Heart left ventricle (tissue), 16 donors: ENCODE data around the gene ASB10. TPM values are rescaled to one million over a fixed set of nuclear protein-coding genes. Genes with fewer than 3 reads are reported as not detected.

Source experiments
- ATAC-seq, 4 donors: fragments of 200-7000 bp; cut with Tn5 transposase; one replicate each; pipeline ENCODE4 v1.9.1; 2020 to 2022; ENCODE audit warnings: moderate library complexity in 4 of 4, mild to moderate bottlenecking in 3 of 4, moderate number of reproducible peaks in 1 of 4
- DNase-seq, 5 donors: peaks; one replicate each; pipeline ENCODE4 v3.0.0-alpha.2; 2020
- H3K27ac ChIP-seq, 12 donors: fragments of 200-600 bp; sonication (generic) in 4 of 12; one replicate each; pipeline versions ENCODE4 v1.5.0 to v1.8.0; 2016 to 2022; ENCODE audit warnings: mild to moderate bottlenecking in 2 of 12
- H3K27me3 ChIP-seq, 9 donors: fragments of 200-600 bp; sonication (generic) in 2 of 9; one replicate each; pipeline versions ENCODE4 v1.5.1 to v1.8.0; 2016 to 2022; ENCODE audit warnings: mild to moderate bottlenecking in 3 of 9
- H3K36me3 ChIP-seq, 9 donors: fragments of 200-600 bp; sonication (generic) in 2 of 9; one replicate each; pipeline versions ENCODE4 v1.5.0 to v1.8.0; 2018 to 2022; ENCODE audit warnings: mild to moderate bottlenecking in 2 of 9
- H3K4me1 ChIP-seq, 12 donors: fragments of 200-600 bp; sonication (generic) in 4 of 12; one replicate each; pipeline versions ENCODE4 v1.5.0 to v1.8.0; 2016 to 2022; ENCODE audit warnings: mild to moderate bottlenecking in 3 of 12
- H3K4me3 ChIP-seq, 12 donors: fragments of 200-600 bp; sonication (generic) in 4 of 12; one replicate each; pipeline versions ENCODE4 v1.5.0 to v1.8.0; 2017 to 2022; ENCODE audit warnings: mild to moderate bottlenecking in 9 of 12, moderate library complexity in 4 of 12
- H3K9me3 ChIP-seq, 12 donors: fragments of 200-600 bp; sonication (generic) in 4 of 12; one replicate each; pipeline versions ENCODE4 v1.5.0 to v1.8.0; 2016 to 2022; ENCODE audit warnings: mild to moderate bottlenecking in 1 of 12
- CTCF ChIP-seq, 12 donors: fragments of 200-600 bp; sonication (generic) in 4 of 12; IDR thresholded peaks; one replicate each; pipeline versions ENCODE4 v1.5.0 to v1.8.0; 2018 to 2022; ENCODE audit warnings: antibody characterized with exemption in 12 of 12, mild to moderate bottlenecking in 5 of 12
- POLR2A ChIP-seq, 2 donors: fragments of 450-650 bp; IDR thresholded peaks; one replicate each; pipeline ENCODE4 v1.6.1; 2017; ENCODE audit warnings: antibody characterized with exemption in 2 of 2, mild to moderate bottlenecking in 2 of 2, moderate library complexity in 2 of 2
- WGBS, 4 donors: extraction: QIAGEN DNeasy Blood & Tissue Kit in 2 of 4; methylation state at CpG; one replicate each; pipeline versions ENCODE4 v1.1.5 to v1.1.7; 2013 to 2018; 5-methylcytosine and 5-hydroxymethylcytosine counted together
- intact Hi-C, 10 donors: fragments of 100-400 bp; cut with DNase I; formaldehyde crosslinking; loops; one replicate each; pipeline versions ENCODE4 v1.11.1 to v1.14.2; 2022
- polyA plus RNA-seq, 2 donors: library from polyadenylated mRNA; stranded (reverse); fragments of 200-250 nt; gene quantifications; one replicate each; pipeline ENCODE4 v1.2.3, GENCODE V29; 2013
- total RNA-seq, 9 donors: library from RNA; depleted of rRNA in 2 of 9; stranded (reverse); fragments of >200 nt in 2 of 9; fragmentation: NEBNext Ultra II Directional in 3 of 9; extraction: Animal tissue kit (Norgen Biotek cat#: 25700) in 3 of 9; gene quantifications; one replicate each; pipeline versions ENCODE4 v1.1.0 to v1.2.4, GENCODE V29; 2016 to 2023
- donor health status: ischemic (EF 13 %, LVEDD 7.1; RV severe dilation, severe dysfunction).
- donor health status: healthy with polysubstance abuse.
- donor health status: DM: no; HTN: yes; CAD: no.
- donor health status: DM: no; HTN: no; CAD: no.
- donor health status: ischemic (EF 25% LVEDD 6.9; RV normal size, moderate dysfunction).
- donor health status: ischemic (EF 25% LVEDD 5.7; RV mildly dilated, moderate dysfunction).
- donor health status: healthy.
- donor health status: DM: yes; HTN: yes; CAD: no.
- donor health status: ischemic (EF 35%, LVEDD 5.7; RV mildly dilated, moderate dysfunction).
- donor health status: nonischemic (EF 11% LVEDD 7.7; RV severe dilation, severe dysfunction).
- donor health status: DM: yes; HTN: yes; CAD: no.
- donor health status: PGD.
- donor health status: ischemic (EF 29% LVEDD 5.4; RV normal size, mild dysfunction).
- donor health status: nonischemic (EF 23%, LVEDD 6.1; RV moderate dilation, normal function).

The ASB10 gene
- total and polyA plus RNA-seq, 11 donors = 6.9 to 37.1 (median 25.5) TPM

GRCh38 chr7:151173386-151174245, 13.4 kb downstream of the ASB10 start:
- Histone ChIP-seq H3K27me3 (peaks cover 0 to 45% (median 5%) of the 10 kb centered on the region in 9 donors), H3K36me3 (no peaks in the 10 kb centered on the region), H3K27ac (no peak overlapping the region), H3K4me3 (no peak overlapping the region), H3K9me3 (no peaks in the 10 kb centered on the region), H3K4me1 (peaks cover 0 to 17% (median 0%) of the 10 kb centered on the region in 12 donors)
- 84 to 89% (median 87%) methylated on average over 43 of the region's 43 CpGs for WGBS, 4 donors
- ATAC-seq (no peak), DNase-seq (no peak)
- no peak for TF ChIP-seq POLR2A (IDR thresholded peaks at IDR 0.05)
- TF ChIP-seq CTCF (IDR thresholded peaks at IDR 0.05) = no peak
- intact Hi-C loops = loop anchor here in 8 of 10 donors (1.0 to 10.0 kb wide), 7 partner anchors 49 to 279 kb away; partner anchors contain the start of gene CHPF2 (in 1 of the 8)

DNA sequence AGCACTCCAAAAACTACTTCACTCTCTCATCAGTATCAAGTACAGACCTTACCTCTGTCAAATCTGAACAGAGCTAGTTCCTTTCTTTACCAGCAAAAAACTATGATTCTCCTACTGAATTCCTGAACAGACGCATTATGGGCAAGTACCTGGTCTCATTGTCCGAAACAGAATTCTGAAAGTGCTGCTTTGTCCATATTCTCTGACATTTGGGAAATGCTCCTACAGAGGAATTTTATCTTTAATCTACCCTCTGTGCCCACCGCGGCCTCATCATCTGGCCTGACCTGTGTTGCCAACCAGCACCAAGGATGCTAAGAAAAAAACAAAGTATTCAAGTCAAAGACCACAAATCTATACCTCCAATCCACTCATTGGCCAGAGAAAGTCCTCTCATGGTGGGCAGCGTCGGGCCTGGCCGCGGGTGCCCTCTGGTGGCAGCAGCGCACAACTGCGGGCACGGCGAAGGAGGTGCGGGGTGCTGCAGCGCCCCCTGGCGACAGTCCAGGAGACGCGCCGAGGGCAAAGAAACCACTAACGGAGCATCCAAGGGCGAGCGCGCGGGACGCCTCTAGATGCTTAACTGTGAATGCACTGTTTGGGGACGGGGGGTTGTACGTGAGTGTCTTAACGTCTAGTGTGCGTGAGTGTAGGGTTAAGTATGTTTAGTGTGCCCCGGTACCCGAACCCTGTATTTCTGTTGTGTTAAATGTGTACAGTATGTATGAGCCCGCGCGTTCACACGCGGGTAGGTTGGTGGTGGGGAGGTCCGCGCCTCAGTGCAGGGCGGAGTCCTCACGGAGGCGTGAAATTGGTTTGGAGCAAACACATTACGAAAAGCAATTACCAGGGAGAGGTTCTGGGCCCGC, 14.5 kb downstream of the ASB10 start:
- ATAC-seq (peak; percentile 55 to 77 (median 64)), DNase-seq (peak; percentile 72 to 90 (median 81))
- Histone ChIP-seq H3K27ac (peak overlapping the region in 2 of 12 donors; percentile 4 to 27), H3K4me3 (no peak overlapping the region), H3K27me3 (peaks cover 0 to 56% (median 12%) of the 10 kb centered on the region in 9 donors), H3K9me3 (no peaks in the 10 kb centered on the region), H3K36me3 (no peaks in the 10 kb centered on the region), H3K4me1 (peaks cover 0 to 28% (median 4%) of the 10 kb centered on the region in 12 donors)
- TF ChIP-seq POLR2A (IDR thresholded peaks at IDR 0.05) (no peak), CTCF (IDR thresholded peaks at IDR 0.05) (peak; percentile 100)
- intact Hi-C loops = loop anchor here (1.0 to 10.0 kb wide), 8 partner anchors 47 to 278 kb away; partner anchors contain the start of gene CHPF2 (in 1 of the 10)
- WGBS, 4 donors = 22 to 24% (median 23%) methylated on average over 41 to 42 of the region's 42 CpGs

DNA sequence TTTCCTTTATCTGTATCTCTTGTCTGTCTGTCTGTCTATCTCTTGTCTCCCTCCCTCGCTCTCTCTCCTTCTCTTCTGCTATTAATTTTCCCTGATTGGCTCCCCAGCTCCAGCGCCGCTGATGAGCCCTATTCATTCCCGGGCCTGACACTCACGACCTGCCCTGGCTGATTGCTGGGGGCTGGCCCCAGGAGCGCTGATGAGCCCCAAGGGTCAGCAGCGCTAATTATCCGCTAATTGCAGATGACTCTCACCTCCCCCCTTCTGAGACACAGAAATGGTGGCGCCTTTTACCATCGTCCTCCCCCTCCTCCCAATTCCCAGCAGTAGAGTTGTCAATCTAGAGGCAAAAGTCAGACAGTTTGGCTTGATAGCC, 18.3 kb downstream of the ASB10 start:
- DNase-seq (no peak), ATAC-seq (no peak)
- H3K4me1 ChIP-seq = peaks cover 0 to 38% (median 11%) of the 10 kb centered on the region in 12 donors
- H3K27me3 ChIP-seq = peaks cover 11 to 83% (median 36%) of the 10 kb centered on the region in 9 donors
- 49 to 56% (median 53%) methylated on average over 10 of the region's 10 CpGs for WGBS, 4 donors
- no peaks in the 10 kb centered on the region for H3K36me3 ChIP-seq
- no peaks in the 10 kb centered on the region for H3K9me3 ChIP-seq
- no peak overlapping the region for H3K27ac ChIP-seq
- intact Hi-C loops = loop anchor here in 3 of 10 donors (2.0 to 5.0 kb wide), 2 partner anchors 44 to 134 kb away; no protein-coding TSS in a partner anchor
- no peak for TF ChIP-seq POLR2A (IDR thresholded peaks at IDR 0.05)
- no peak overlapping the region for H3K4me3 ChIP-seq

DNA sequence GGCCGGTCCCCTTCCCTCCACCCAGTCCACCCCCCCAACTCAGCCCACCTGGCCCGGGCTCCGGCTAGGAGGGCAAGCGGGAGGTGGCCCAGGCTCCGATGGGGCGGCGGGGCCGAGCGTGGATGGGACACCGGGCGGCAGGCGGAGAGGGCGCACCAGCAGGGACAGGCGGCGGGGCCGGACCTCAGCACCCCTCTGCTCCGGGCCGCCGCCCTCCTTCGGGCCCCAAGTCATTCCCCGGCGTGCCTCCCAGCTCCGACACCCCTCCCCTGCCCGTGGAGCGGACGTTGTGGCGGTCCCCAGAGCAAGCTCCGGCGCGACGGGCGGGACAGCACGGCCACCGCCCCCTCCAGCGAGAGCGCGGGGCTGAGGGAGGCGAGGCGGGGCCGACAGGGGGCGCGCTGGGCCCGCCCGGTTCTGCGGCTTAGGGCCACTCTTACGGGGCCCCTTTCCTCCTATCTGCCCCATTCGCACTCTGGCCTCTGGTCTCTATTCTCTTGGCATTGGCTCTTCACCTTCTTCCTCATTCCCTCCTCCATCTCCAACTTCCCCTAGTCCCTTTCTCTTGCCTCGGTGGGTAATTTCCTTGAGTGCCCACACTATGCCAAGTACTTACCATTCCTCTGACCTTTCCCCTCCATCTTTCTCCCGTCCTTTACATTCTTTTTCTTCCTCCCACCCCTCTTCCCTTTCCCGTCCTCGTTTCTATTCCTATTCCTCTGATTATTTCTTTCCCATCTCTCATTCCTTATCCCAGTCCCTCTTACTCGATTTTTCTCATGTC, 18.9 kb downstream of the ASB10 start:
- Histone ChIP-seq H3K4me1 (peaks cover 0 to 38% (median 11%) of the 10 kb centered on the region in 12 donors), H3K9me3 (no peaks in the 10 kb centered on the region), H3K27me3 (peaks cover 11 to 84% (median 36%) of the 10 kb centered on the region in 9 donors), H3K36me3 (no peaks in the 10 kb centered on the region), H3K27ac (no peak overlapping the region), H3K4me3 (peak overlapping the region; percentile 32 to 57 (median 51))
- peak in 1 of 5 donors; percentile 74 for DNase-seq
- WGBS, 4 donors = 3 to 9% (median 4%) methylated on average over 27 to 52 of the region's 52 CpGs
- TF ChIP-seq CTCF (IDR thresholded peaks at IDR 0.05) = peak; percentile 54 to 79 (median 72)
- TF ChIP-seq POLR2A (IDR thresholded peaks at IDR 0.05) = no peak
- intact Hi-C loops = loop anchor here in 3 of 10 donors (2.0 to 5.0 kb wide), 2 partner anchors 43 to 134 kb away; no protein-coding TSS in a partner anchor
- ATAC-seq = peak in 3 of 4 donors; percentile 63 to 73 (median 68)
